A673 (cell line): Measurements from ENCODE around the gene ATOH8. TPM values are rescaled to one million over a fixed set of nuclear protein-coding genes. Genes with fewer than 3 reads are reported as not detected.

Experiments
- BruUV-seq: library from RNA; stranded (reverse); fragments of 400-500 nt; replicated peaks from 2 replicates; lab custom pipeline; 2021; lab: Mats Ljungman, UMichigan
- CTCF ChIA-PET: fragments of 300-600 bp; sonication (Branson Sonifier 250); formaldehyde crosslinking; loops from one replicate; lab custom pipeline; 2022; ENCODE audit warnings: antibody characterized with exemption; lab: Charles Lee
- POLR2A ChIA-PET: fragments of 300-600 bp; sonication (Branson Sonifier 250); formaldehyde crosslinking; loops from one replicate; lab custom pipeline; 2022; ENCODE audit warnings: antibody characterized with exemption; ENCODE audit not compliant: low non-redundant PET; lab: Charles Lee
- DNase-seq: peaks from one replicate; pipeline ENCODE4 v3.0.0-alpha.2; 2015; ENCODE audit warnings: low spot score
- H3K27ac ChIP-seq: fragments of 200-600 bp; sonication (generic); 2 replicates; pipeline ENCODE4 v1.5.1; 2016; ENCODE audit warnings: mixed run types, low read depth, mild to moderate bottlenecking, mixed read lengths, antibody characterized with exemption, low read length; ENCODE audit not compliant: poor library complexity, severe bottlenecking
- H3K27me3 ChIP-seq: fragments of 200-600 bp; sonication (generic); replicated peaks from 2 replicates; pipeline ENCODE4 v1.6.1; 2017; ENCODE audit warnings: mixed run types, low read depth, mild to moderate bottlenecking, mixed read lengths, antibody characterized with exemption, low read length; ENCODE audit not compliant: insufficient read depth, poor library complexity
- H3K36me3 ChIP-seq: fragments of 200-600 bp; sonication (generic); 2 replicates; pipeline ENCODE4 v1.6.1; 2016; ENCODE audit warnings: mixed run types, mild to moderate bottlenecking, mixed read lengths, antibody characterized with exemption, low read length; ENCODE audit not compliant: insufficient read depth, poor library complexity, severe bottlenecking
- H3K4me1 ChIP-seq: fragments of 200-600 bp; sonication (generic); 2 replicates; pipeline ENCODE4 v1.6.1; 2017; ENCODE audit warnings: mixed run types, mild to moderate bottlenecking, mixed read lengths, antibody characterized with exemption, low read length; ENCODE audit not compliant: insufficient read depth, poor library complexity, severe bottlenecking
- H3K4me3 ChIP-seq: fragments of 200-600 bp; sonication (generic); 2 replicates; pipeline ENCODE4 v1.5.1; 2016; ENCODE audit warnings: low read depth, mixed run types, mild to moderate bottlenecking, mixed read lengths, low read length; ENCODE audit not compliant: poor library complexity, severe bottlenecking
- H3K9me3 ChIP-seq: fragments of 200-600 bp; sonication (generic); 2 replicates; pipeline ENCODE4 v1.6.1; 2016; ENCODE audit warnings: mixed run types, low read depth, mild to moderate bottlenecking, mixed read lengths, antibody characterized with exemption, low read length; ENCODE audit not compliant: poor library complexity, severe bottlenecking
- CTCF ChIP-seq: fragments of 300-800, 200-600 bp; sonication (generic); conservative IDR thresholded peaks from 2 replicates; pipeline ENCODE4 v1.5.1; 2017; ENCODE audit warnings: low read depth, mild to moderate bottlenecking, antibody characterized with exemption, low read length, moderate library complexity, mixed read lengths
- EZH2 ChIP-seq: fragments of 200-600 bp; sonication (generic); IDR thresholded peaks from 2 replicates; pipeline ENCODE4 v1.6.1; 2017; ENCODE audit warnings: borderline replicate concordance, low read depth, mild to moderate bottlenecking, mixed read lengths, antibody characterized with exemption, low read length; ENCODE audit not compliant: poor library complexity, severe bottlenecking
- intact Hi-C: fragments of 100-400 bp; cut with micrococcal nuclease; formaldehyde crosslinking; loops from one replicate; pipeline ENCODE4 v1.10.0; 2022; ENCODE audit not compliant: unreplicated experiment
- total RNA-seq: library from RNA; stranded (reverse); gene quantifications from 2 replicates; pipeline ENCODE4 v1.2.3, GENCODE V29; 2021

Gene ATOH8
- total RNA-seq, 1 experiment from 2014 or later: 4.6 TPM

- DNase-seq: no peak
- Histone ChIP-seq H3K27ac (no peak overlapping the region), H3K36me3 (no peaks in the 10 kb centered on the region), H3K4me3 (no peak overlapping the region), H3K4me1 (peaks cover 12% of the 10 kb centered on the region), H3K27me3 (no peaks in the 10 kb centered on the region), H3K9me3 (no peaks in the 10 kb centered on the region)
- BruUV-seq: no TSS peak
- ChIA-PET POLR2A (no interaction called here), CTCF (interaction anchor here (0.6 kb wide), 1 partner anchor 83 kb away, joined by 4 read pairs; no protein-coding TSS in a partner anchor)
- intact Hi-C loops: no loop called here
- TF ChIP-seq CTCF (no peak), EZH2 (no peak)
Measured at GRCh38 chr2:85709401-85709811, 44.4 kb upstream of the ATOH8 start.

- intact Hi-C loops: no loop called here
- peaks cover 8% of the 10 kb centered on the region for H3K4me1 ChIP-seq
- no peaks in the 10 kb centered on the region for H3K36me3 ChIP-seq
- POLR2A ChIA-PET: no interaction called here
- no peak for TF ChIP-seq EZH2
- TF ChIP-seq CTCF: no peak
- DNase-seq: no peak
- BruUV-seq: no TSS peak
- H3K4me3 ChIP-seq: no peak overlapping the region
- no peaks in the 10 kb centered on the region for H3K27me3 ChIP-seq
- no peak overlapping the region for H3K27ac ChIP-seq
- CTCF ChIA-PET: no interaction called here
- no peaks in the 10 kb centered on the region for H3K9me3 ChIP-seq
Measured at GRCh38 chr2:85710687-85711577, 42.9 kb upstream of the ATOH8 start.

- no peak for DNase-seq
- no peaks in the 10 kb centered on the region for H3K9me3 ChIP-seq
- no peak overlapping the region for H3K27ac ChIP-seq
- H3K4me3 ChIP-seq: no peak overlapping the region
- H3K27me3 ChIP-seq: no peaks in the 10 kb centered on the region
- TF ChIP-seq CTCF (no peak), EZH2 (no peak)
- CTCF ChIA-PET: no interaction called here
- peaks cover 5% of the 10 kb centered on the region for H3K4me1 ChIP-seq
- no TSS peak for BruUV-seq
- intact Hi-C loops: no loop called here
- H3K36me3 ChIP-seq: no peaks in the 10 kb centered on the region
- POLR2A ChIA-PET: no interaction called here
Measured at GRCh38 chr2:85711578-85712060, 42.2 kb upstream of the ATOH8 start.
